Anterior cingulate cortex (tissue), 58 donors: ENCODE results near the gene L3MBTL2.
A peak's percentile ranks its signal among the peaks of the same experiment; 100 is the strongest.
"Not testable (repeated sequence)": the region's sequence is repeated elsewhere in the genome, so short reads cannot be mapped to it uniquely, and the experiment has no call there.

Experiments used
- DNase-seq, 58 donors: peaks; one replicate each; lab custom pipeline; 2025; lab: John Stamatoyannopoulos, UW

Gene L3MBTL2

DNA sequence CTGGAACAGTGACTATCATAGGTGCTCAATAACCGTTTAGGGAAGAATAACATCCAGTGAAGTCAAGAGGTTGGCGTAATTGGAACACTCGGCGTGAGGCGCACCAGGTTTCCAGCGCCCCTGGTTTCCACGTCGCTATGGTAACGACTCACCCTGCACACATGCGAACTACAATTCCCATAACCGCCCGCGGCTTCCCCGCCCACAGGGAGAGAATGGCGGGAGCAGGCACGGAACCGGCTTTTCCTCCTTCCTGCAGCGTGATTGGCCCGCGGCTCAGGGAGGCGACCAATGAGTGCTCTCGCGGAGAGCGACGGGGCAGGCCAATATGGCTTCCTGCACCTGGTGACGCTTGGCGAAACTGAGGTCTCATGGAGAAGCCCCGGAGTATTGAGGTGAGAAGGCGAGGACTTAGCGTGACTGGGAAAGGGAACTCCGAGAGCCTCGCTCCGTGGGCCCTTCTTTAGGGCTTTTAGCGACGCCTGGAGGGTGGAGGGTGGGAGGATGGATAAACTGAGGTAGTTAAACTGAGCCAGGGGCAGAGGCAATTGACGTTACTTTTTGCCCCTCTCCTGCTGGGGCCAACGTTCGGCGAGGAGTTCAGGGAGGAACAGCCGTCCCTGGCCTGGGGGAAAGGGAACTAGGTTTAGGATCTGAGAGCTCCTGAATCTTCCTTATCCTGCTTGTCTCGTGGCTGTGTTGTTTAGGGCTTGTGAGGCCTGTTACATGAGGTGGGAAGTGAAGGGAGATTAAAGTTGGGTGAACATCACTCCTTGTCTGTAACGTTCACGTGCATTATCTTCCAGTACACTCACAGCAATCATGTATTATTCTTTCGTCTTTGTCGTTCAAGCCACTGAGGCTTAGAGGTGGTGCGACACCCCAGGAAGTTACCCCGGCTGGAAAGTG is at the start of gene L3MBTL2:
Gene L3MBTL2 (plus strand): TSS at position 321 of the 909 bp plus-strand sequence. CDS start 51 bp downstream, at position 372.
- DNase-seq: peak; percentile 85 to 99 (median 96)

DNA sequence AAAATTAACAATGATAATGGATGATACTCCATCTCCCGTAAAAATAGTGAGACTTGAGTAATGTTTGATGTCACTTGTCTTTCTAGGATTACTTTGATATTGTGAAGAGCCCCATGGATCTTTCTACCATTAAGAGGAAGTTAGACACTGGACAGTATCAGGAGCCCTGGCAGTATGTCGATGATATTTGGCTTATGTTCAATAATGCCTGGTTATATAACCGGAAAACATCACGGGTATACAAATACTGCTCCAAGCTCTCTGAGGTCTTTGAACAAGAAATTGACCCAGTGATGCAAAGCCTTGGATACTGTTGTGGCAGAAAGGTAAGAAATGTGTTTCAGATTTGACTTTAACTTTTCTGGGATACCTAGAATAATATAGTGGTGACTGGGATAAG is 48.0 kb upstream of the L3MBTL2 start:
- no peak for DNase-seq

DNA sequence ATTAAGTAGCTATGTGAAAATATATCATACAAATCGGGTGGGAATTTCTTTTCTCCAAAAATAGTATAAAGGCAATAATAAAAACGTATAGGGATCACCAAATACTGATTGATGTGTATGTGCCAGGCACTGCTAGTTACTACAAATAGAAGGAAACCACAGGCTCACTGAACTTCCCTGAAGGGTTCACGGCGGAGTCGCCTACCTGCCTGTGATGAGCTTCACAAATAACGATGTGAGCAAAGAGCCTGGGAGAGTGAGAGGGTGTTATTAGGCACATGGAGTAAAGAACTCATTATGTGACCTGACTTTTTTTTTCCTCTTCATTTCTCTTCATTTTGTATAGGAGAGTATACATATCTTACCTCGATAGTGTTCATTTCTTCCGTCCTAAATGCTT is 36.0 kb upstream of the L3MBTL2 start:
- DNase-seq: no peak

DNA sequence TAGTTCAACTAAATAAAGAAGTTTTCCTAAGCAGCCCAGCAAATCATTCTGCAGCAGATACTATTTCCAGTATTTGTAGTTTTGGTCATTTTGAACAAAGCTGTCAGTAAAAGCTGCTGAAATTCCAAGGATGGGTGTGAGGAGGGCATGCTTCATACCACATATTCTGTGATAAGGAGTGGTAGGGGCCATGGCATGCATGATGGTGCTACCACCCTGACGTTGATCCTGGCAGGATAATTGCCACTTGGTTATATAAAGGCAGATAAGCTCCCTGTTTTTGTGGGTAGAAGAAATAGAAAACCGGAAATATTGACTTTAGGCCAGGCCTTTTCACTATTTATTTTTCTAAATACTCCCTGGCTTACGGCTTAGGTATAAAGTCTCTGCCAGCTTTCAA is 33.1 kb upstream of the L3MBTL2 start:
- DNase-seq: no peak

DNA sequence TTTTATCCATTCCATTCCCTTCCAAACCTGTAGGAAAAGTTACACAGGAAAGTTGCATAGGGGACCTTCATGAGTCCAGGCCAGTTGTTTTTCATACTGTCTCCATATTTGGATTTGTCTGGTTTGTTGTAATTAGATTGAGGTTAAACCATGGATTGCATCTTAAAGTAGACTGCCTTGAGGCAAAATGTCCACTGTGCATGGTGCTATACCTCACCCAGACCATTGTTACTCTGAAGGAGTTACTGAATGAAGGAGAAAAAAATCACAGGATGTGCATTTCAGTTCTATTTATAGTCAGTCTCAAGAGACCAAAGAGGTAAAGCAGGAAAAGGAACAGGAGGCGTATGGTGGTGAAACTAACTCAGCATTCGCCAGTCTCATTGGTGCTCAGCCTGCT is 29.6 kb upstream of the L3MBTL2 start:
- DNase-seq: no peak

DNA sequence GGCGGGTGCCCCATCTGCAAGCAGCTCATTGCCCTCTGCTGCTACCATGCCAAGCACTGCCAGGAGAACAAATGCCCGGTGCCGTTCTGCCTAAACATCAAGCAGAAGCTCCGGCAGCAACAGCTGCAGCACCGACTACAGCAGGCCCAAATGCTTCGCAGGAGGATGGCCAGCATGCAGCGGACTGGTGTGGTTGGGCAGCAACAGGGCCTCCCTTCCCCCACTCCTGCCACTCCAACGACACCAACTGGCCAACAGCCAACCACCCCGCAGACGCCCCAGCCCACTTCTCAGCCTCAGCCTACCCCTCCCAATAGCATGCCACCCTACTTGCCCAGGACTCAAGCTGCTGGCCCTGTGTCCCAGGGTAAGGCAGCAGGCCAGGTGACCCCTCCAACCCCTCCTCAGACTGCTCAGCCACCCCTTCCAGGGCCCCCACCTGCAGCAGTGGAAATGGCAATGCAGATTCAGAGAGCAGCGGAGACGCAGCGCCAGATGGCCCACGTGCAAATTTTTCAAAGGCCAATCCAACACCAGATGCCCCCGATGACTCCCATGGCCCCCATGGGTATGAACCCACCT is 28.0 kb upstream of the L3MBTL2 start:
- DNase-seq: peak in 1 of 58 donors; percentile 12

DNA sequence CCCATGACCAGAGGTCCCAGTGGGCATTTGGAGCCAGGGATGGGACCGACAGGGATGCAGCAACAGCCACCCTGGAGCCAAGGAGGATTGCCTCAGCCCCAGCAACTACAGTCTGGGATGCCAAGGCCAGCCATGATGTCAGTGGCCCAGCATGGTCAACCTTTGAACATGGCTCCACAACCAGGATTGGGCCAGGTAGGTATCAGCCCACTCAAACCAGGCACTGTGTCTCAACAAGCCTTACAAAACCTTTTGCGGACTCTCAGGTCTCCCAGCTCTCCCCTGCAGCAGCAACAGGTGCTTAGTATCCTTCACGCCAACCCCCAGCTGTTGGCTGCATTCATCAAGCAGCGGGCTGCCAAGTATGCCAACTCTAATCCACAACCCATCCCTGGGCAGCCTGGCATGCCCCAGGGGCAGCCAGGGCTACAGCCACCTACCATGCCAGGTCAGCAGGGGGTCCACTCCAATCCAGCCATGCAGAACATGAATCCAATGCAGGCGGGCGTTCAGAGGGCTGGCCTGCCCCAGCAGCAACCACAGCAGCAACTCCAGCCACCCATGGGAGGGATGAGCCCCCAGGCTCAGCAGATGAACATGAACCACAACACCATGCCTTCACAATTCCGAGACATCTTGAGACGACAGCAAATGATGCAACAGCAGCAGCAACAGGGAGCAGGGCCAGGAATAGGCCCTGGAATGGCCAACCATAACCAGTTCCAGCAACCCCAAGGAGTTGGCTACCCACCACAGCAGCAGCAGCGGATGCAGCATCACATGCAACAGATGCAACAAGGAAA is 27.3 kb upstream of the L3MBTL2 start:
- peak in 2 of 58 donors; percentile 6 to 18 for DNase-seq

DNA sequence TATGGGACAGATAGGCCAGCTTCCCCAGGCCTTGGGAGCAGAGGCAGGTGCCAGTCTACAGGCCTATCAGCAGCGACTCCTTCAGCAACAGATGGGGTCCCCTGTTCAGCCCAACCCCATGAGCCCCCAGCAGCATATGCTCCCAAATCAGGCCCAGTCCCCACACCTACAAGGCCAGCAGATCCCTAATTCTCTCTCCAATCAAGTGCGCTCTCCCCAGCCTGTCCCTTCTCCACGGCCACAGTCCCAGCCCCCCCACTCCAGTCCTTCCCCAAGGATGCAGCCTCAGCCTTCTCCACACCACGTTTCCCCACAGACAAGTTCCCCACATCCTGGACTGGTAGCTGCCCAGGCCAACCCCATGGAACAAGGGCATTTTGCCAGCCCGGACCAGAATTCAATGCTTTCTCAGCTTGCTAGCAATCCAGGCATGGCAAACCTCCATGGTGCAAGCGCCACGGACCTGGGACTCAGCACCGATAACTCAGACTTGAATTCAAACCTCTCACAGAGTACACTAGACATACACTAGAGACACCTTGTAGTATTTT is 26.6 kb upstream of the L3MBTL2 start:
- DNase-seq: peak in 49 of 58 donors; percentile 6 to 77 (median 44)

DNA sequence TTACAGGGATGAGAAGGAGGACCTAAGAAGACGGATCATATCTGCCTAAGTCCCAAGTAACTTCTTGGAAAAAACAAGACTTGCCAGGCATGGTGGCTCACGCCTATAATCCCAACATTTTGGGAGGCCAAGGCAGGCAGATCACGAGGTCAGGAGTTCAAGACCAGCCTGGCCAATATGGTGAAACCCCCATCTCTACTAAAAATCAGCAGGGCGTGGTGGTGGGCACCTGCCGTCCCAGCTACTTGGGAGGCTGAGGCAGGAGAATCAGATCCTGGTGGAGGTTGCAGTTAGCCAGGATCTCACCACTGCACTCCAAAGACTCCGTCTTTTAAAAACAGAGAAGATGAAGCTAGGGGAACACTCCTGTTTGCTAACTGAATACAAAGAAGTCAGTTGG is 24.8 kb upstream of the L3MBTL2 start:
- DNase-seq: not testable (repeated sequence)

DNA sequence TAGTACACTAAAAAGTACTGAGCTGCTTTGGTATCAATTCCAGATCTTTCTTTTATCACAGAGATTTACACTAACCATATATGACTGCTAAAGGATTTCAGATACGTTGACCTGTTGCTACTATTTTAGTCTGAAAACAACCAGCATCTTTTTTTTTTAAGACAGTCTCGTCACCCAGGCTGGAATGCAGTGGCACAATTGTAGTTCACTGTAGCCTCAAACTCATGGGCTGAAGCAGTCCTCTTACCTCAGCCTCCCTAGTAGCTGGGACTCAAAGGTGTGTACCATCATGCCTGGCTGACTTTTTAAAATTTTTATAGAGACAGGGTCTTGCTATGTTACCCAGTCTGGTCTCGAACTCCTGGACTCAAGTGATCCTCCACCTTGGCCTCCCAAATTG is 24.2 kb upstream of the L3MBTL2 start:
- no peak for DNase-seq

DNA sequence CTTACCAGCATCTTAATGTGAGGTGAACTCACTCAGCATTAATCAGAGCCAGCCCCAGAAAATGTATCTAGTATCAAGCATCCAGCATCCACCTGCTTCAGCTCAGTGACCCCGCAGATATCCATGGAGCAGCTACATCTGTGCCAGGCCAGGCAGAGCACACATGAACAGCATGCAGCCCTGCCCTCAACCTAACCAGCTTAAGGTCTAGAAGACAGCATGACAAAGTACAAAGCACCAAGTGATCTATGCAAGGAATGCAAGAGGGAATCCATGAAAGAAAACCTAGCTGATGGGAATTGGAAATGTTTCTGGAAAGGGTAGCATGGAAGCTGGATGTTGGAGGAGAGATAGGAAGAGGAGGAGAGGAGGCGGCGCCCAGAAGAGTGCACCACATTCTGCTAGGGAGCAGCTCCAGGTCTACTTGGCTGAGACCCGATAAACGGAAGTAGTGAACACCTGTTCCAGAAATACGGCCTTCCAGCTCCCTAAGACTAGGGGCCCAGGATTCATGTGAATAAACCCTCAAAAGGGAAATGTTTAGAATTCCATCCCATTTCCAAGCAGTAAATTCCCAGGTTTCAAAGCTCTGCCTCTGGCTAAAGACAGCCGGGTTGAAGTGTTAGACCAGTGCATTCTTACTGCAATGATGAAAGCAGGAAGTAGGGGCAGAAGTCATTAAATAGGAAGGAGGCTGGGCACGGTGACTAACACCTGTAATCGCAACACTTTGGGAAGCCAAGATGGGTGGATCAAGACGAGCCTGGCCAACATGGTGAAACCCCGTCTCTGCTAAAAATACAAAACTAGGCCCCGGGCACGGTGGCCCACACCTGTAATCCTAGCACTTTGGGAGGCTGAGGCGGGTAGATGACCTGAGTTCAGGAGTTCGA is 23.5 kb upstream of the L3MBTL2 start:
- DNase-seq: no peak

DNA sequence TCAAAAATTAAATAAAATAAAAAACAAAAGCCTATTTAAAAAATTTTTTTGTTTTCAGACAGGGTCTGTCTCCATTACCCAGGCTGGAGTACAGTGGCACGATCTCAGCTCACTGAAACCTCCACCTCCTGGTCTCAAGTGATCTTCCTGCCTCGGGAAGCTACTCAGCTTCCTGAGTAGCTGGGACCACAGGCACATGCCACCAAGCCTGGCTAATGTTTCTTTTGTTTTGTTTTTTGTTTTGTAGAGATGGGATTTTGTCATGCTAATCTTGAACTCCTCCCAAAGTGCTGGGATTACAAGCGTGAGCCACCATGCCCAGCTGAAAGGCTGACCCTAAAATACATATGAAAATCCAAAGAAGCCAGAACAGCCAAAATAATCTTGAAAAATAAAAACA is 20.4 kb upstream of the L3MBTL2 start:
- no peak for DNase-seq

DNA sequence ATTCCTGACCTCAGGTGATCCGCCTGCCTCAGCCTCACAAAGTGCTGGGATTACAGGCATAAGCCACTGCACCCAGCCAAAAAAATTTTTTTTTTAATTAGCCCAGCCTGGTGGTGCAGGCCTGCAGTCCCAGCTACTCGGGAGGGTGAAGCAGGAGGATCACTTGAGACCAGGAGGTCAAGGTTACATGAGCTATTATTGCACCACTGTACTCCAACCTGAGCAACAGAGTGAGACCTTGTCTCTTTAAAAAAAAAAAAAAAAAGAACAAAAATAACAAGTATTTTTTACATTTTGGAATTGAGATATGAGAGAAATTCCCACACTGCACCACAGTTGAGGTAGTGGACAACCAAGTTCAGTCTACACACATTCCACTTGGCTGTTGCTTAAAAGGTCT is 13.6 kb upstream of the L3MBTL2 start:
- DNase-seq: no peak

DNA sequence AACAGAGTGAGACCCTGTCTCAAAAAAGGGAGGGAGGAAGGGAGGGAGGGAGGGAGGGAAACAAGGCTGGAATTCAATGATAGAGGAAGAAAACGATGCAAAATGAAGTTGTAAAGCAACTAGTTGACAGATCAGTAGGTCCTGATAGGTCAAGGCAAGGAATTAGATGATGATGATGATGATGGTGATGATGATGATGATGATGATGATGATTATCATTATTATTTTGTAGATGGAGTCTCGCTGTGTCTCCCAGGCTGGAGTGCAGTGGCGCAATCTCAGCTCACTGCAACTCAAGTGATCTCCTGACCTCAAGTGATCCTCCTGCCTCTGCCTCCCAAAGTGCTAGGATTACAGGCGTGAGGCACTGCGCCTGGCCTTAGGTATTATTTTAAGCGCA is 11.3 kb upstream of the L3MBTL2 start:
- no peak for DNase-seq

DNA sequence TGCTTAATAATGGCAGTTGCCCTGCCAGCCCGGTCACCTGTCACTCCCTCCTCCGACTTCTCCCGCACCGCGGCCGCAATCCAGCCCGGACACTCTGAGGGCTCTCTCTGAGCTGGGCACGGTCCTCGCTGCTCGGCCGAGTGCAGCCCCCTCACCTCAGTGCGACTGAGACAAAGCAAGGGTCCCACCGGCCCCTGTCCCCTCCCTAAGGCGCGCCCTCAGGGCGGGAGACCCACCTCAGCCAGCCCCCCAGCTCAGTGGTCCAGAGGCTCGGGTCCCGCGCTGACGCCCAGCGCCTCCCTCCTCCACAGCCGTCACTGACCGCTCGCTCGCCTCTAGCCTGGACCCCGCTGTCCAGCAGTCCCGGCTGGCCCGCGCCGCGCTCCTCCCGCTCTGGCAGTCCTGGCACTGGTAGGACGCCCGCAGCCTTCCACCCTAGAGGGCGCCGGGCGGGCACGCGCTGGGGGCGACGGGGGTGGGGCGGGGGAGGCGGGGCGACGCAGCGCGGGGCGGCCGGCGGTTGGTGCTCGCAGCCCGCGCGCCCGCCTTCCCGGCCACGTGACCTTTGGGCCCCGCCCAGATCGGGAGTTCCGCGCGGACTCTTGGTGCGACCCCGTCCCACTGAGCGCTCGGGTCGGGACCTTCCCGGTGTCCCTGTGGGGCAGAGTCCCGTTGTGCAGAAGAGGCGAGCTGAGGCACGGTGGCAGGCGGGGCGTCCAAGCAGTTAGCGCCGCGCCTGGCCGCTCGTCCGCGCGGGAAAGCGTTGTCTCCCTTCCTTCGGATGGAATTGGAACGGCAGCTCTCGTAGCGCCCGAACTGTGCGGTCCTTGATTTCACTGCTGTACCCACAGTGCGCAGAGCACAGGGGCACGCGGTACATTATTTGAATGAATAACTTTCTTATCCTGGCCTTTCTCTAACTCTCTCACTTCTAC is 7.8 kb upstream of the L3MBTL2 start:
- DNase-seq: peak in 55 of 58 donors; percentile 18 to 87 (median 75)

DNA sequence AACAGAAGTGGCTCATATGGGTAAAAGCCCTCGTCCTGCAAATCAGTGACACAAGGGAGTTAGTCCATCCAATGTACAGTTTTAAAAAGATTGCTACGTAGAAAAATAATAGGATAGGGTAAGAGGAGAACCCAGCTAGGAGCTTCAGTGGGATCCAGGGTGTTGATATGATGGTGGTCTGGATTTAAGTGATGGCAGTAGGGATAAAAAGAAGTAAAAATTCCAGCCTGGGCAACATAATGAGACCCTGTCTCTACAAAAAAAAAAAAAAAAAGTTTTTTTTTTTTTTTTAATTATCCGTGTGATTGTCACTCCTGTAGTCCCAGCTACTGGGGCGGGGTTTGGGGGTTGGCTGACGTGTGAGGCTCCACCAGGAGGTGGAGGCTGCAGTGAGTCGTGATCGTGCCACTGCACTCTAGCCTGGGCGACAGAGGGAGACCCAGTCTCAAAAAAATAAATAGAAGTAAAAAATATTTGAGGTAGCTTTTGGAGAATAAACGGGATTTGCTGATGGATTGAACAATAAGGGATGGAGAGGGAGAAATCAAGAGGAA is 7.0 kb upstream of the L3MBTL2 start:
- DNase-seq: peak in 8 of 58 donors; percentile 1 to 38 (median 12)

DNA sequence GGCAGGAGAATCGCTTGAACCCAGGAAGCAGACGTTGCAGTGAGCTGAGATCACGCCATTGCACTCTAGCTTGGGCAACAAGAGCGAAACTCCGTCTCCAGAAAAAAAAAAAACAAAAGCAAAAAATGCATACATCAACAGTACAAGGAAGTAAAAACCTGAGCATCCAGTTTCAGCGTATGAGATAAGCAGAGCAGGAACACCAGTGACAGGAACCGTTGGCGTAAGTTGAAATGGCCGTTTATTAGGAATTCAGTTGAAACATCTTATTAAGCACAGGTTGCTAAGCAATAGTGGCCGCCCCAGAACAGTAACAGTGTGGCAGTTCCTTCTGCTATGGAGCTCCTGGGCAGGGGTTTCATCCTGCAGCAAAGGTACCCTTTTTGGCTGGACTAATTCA is 4.0 kb upstream of the L3MBTL2 start:
- no peak for DNase-seq

DNA sequence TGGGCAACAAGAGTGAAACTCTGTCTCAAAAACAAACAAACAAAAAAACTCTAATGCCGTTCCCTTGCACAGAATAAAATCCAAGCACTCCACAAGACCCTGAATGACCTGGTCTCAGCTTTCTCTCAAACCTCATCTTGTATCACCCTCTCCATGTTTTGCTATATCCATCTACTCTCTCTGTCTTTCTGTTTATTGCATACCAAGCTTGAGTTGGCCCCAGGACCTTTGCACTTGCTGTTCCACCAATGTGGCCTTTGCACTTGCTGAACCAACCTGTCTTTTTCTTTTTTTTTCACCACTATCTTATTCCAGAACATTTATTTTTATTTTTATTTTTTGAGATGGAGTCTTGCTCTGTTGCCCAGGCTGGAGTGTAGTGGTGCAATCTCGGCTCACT is 2.0 kb upstream of the L3MBTL2 start:
- DNase-seq: no peak
